HUDEP-2 (cell line): ENCODE measurements around the gene TMEM245.
"Not testable (repeated sequence)": the region's sequence is repeated elsewhere in the genome, so short reads cannot be mapped to it uniquely, and the experiment has no call there.

ENCODE experiments used
- DNase-seq, 76 experiments: peaks; one replicate each; lab custom pipeline; 2025; ENCODE audit not compliant: unreplicated experiment in 76 of 76; lab: John Stamatoyannopoulos, UW

Gene TMEM245

GRCh38 chr9:109134167-109134578 lies 14.4 kb upstream of the TMEM245 start:
- DNase-seq, result peak in 49 of 76 experiments; percentile 8 to 94 (median 69)

GRCh38 chr9:109133533-109133932 lies 13.8 kb upstream of the TMEM245 start:
- peak in 1 of 76 experiments; percentile 48 for DNase-seq

- DNase-seq, result peak in 36 of 76 experiments; percentile 12 to 78 (median 44)
Observed at GRCh38 chr9:109132567-109133021, 12.8 kb upstream of the TMEM245 start.

- DNase-seq, result no peak
Observed at GRCh38 chr9:109129470-109130197, 9.9 kb upstream of the TMEM245 start.

- not testable (repeated sequence) for DNase-seq
Observed at GRCh38 chr9:109126671-109127070, 6.9 kb upstream of the TMEM245 start.

GRCh38 chr9:109124121-109124520 lies 4.4 kb upstream of the TMEM245 start:
- no peak for DNase-seq

GRCh38 chr9:109122726-109123621 lies 3.2 kb upstream of the TMEM245 start:
- DNase-seq, result peak in 9 of 76 experiments; percentile 12 to 51 (median 27)

- peak in 2 of 76 experiments; percentile 7 to 10 for DNase-seq
Observed at GRCh38 chr9:109121232-109121796, 1.6 kb upstream of the TMEM245 start.

- no peak for DNase-seq
Observed at GRCh38 chr9:109120204-109120789, 550 bp upstream of the TMEM245 start.

GRCh38 chr9:109118808-109119438 lies 824 bp downstream of the TMEM245 start:
- DNase-seq, result peak in 6 of 76 experiments; percentile 15 to 56 (median 39)

- DNase-seq, result peak in 72 of 76 experiments; percentile 19 to 90 (median 70)
Observed at GRCh38 chr9:109117856-109118807, 1.6 kb downstream of the TMEM245 start.

- DNase-seq, result peak in 2 of 76 experiments; percentile 19 to 25
Observed at GRCh38 chr9:109115931-109116526, 3.7 kb downstream of the TMEM245 start.

GRCh38 chr9:109114670-109115069 lies 5.1 kb downstream of the TMEM245 start:
- no peak for DNase-seq

- no peak for DNase-seq
Observed at GRCh38 chr9:109113892-109114609, 5.7 kb downstream of the TMEM245 start.

GRCh38 chr9:109113254-109113653 lies 6.5 kb downstream of the TMEM245 start:
- DNase-seq, result no peak

- peak in 2 of 76 experiments; percentile 23 to 30 for DNase-seq
Observed at GRCh38 chr9:109110329-109111021, 9.3 kb downstream of the TMEM245 start.

GRCh38 chr9:109109967-109110328 lies 9.8 kb downstream of the TMEM245 start:
- no peak for DNase-seq
